HUDEP-2 (cell line): Measurements from ENCODE around the gene RAB11FIP3.
A peak's percentile ranks its signal among the peaks of the same experiment; 100 is the strongest.
"Not testable (repeated sequence)": the region's sequence is repeated elsewhere in the genome, so short reads cannot be mapped to it uniquely, and the experiment has no call there.

ENCODE experiments used
- DNase-seq, 76 experiments: peaks; one replicate each; lab custom pipeline; 2025; ENCODE audit not compliant: unreplicated experiment in 76 of 76; lab: John Stamatoyannopoulos, UW

The RAB11FIP3 gene, protein sequence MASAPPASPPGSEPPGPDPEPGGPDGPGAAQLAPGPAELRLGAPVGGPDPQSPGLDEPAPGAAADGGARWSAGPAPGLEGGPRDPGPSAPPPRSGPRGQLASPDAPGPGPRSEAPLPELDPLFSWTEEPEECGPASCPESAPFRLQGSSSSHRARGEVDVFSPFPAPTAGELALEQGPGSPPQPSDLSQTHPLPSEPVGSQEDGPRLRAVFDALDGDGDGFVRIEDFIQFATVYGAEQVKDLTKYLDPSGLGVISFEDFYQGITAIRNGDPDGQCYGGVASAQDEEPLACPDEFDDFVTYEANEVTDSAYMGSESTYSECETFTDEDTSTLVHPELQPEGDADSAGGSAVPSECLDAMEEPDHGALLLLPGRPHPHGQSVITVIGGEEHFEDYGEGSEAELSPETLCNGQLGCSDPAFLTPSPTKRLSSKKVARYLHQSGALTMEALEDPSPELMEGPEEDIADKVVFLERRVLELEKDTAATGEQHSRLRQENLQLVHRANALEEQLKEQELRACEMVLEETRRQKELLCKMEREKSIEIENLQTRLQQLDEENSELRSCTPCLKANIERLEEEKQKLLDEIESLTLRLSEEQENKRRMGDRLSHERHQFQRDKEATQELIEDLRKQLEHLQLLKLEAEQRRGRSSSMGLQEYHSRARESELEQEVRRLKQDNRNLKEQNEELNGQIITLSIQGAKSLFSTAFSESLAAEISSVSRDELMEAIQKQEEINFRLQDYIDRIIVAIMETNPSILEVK

DNA sequence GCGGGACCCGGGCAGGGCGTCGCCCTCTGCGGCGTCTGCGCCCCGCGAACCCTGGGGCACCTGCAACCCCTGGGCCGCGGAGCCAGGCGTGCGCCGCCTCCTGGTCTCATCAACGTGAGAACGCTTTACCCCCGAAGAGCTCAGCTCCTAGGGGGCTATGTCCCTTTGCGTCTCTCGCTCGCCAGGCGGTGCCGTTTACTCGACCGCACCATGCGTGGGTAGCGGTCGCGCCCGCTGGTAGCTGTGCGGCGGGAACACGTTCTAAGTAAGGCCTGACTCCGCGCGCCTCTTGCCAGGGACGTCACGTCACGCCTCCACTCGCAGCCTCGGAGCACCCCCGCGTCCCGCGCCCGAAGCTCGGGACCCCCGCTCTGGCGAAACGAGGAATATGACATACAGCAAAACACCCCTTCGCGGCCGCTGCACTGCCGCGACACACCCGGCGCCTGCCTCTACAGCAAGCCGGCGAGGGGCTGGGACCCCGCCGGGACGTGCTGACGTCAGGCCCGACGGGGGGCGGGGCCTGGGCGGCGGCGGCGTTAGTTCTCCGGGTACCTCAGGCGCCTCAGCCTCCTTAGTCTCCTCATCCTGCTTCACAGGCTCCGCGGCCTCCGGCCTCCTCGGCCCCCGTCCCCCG lies at the start of gene RAB11FIP3:
TSS of gene RAB11FIP3 (plus strand) at position 568 of the 637 bp plus-strand sequence. CDS start 358 bp downstream, outside the sequence.
- DNase-seq = peak in 69 of 76 experiments; percentile 3 to 88 (median 65)

DNA sequence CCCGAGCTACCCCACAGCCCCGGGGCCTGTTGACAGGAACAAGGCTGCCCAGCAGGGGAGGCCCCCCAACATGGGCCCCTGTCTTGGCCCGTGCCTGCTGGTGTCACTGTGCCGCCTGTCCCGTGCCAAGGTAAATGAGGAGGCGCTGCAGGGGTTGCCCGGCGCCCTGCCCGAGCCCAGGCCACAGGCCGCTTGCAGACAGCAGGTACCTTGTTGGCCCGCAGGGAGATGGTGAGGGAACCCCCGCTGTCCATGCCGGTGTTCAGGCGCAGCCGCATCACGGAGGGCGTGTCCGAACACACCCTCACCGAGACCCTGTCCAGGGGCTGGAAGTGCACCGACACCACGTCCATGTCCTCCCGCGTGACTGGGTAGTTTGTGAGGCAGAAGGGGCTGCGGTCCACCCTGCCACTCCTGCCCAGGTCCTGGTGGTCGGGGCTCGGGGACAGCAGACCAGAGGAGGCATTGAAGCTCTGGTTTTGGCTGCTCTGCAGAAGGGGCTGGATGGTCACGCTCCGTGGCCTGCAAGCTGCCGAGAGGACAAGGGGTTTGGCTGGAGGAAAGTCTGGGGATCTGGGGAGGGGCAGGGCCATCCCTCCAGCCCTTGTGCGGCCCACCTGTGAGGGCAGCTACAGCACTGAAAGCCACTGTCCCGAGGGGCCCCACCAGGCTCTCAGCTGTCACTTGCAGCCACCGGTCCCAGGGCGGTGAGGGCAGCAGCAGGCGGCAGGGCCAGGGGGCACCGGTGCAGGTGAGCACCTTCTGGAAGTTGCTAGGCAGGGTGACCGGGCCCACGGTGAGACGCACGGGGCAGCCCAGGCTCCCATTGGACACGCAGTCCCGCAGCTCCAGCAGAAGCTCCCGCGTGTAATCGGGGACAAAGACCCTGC lies 49.3 kb upstream of the RAB11FIP3 start:
- no peak for DNase-seq

DNA sequence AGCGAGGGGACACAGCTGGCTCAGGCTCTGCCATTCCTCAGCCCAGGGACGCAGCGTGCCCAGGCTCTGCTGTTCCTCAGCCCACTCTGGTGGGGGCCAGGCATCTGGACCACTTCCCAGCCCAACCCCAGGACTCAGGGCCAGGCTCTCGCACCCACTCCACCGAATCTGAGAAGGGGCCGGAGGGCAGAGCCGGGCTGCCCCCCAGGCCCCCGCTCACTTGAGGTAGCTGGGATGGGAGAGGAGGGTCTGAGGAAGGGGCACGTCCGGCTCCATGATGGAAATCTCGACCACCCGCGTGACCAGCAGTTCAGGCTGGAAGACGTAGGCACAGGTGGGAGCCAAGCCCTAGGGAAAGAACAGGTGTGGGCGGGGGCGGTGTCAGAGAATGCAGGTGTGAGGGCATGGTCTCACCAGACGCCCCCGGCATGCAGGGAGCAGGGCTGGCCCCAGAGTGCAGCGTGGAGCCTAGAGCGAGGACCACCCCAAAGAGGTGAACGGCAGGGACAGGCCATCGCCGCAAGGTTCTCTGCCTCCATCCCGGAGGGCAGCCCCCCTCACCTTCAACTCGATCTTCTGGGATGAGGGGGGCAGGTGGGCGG lies 48.5 kb upstream of the RAB11FIP3 start:
- DNase-seq = no peak

DNA sequence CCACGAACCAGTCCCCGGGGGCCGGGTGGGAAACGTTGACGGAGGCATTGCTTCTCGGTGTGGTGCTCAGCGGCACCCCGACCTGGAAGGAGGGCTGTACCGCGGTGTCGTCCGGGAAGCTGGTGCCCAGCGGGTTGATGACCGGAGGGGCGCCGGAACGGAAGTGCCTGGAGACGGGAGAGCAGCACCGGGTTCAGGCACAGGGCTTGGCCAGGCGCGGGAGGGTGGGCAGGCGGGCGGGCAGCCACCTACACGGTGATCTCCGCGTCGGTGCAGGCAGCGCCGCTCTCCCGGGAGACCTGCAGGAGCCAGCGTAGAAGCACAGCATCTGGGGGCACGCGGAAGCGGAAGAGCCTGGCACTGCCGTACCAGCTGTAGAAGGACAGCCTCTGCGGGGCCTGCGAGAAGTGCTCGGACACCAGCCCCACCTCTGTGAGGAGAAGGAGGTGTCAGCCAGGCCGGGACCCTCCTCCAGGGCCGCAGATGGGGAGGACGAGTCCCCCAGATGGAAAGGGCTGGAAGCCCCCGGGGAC lies 48.0 kb upstream of the RAB11FIP3 start:
- DNase-seq = no peak

DNA sequence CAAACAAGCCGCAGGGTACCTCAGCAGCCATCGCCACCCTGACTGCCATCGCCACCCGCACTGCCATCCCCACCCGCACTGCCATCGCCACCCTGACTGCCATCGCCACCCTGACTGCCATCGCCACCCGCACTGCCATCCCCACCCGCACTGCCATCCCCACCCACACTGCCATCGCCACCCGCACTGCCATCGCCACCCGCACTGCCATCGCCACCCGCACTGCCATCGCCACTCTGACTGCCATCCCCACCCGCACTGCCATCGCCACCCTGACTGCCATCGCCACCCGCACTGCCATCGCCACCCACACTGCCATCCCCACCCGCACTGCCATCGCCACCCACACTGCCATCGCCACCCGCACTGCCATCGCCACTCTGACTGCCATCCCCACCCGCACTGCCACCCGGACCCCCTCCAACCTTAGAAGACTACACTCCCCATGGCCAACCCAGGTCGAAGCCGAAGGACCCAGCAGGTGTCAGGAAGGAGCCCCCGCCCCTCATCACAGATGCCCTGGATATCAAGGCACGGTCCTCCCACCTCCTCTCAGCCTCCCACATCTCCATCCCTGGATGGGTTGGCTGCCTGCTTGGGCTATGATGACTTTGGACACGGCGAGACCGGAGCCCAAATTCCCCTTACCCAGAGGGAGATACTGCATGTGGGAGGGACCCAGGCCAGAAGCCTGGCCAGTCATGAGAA lies 47.2 kb upstream of the RAB11FIP3 start:
- not testable (repeated sequence) for DNase-seq

DNA sequence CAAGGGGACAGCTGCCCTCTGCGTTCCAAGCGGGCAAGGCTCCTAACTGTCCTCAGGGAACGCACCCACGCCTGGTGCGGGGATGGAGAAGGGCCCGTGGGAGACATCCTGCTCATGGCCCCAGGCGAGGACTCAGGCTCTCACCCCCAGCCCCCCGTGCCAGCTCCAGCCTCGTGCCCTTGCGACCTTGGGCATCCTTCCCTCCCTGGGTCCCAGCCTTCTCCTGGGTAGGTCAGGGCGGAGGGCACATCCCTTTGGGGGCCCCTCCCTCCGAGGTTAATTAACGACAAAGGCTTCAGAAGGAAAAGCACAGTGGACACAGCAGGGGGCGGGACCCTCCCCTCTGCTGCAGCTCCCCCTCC lies 46.6 kb upstream of the RAB11FIP3 start:
- DNase-seq = no peak

DNA sequence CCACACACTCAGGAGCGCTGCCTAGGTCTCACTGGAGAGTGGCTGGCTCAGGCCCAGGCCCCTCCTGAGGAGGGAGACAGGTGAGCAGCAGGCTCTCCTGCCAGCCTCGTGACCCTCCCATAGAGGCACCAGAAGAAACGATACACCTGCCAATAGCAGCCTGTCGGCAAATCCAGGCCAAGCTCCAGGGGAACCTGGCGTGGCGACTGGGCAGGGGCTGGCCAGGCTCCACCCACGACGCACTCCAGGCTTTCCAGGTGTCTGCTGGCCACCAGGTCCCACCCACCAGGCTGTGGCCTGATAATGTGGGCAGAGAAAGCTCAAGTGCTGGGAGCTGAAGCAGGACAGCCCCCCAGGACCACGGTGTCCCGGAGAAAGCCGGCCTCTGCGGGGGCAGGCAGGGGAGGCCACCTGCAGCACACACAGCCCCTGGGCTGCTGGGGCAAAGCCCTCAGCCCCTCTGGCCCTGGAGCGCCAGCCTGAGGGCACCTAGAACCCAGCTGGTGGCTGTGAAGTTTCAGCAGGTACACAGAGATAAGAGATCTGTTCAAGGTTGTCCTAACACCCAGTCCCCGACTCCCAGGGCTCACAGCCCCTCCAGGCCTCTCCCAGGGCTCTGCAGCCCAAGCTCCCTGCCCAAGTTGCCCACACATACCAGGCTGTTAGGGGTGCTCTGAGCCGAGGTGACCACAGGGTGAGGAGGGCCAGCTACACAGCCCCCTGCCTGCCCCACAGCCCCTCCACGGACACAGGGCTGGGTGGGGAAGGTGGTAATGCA lies 46.1 kb upstream of the RAB11FIP3 start:
- no peak for DNase-seq

DNA sequence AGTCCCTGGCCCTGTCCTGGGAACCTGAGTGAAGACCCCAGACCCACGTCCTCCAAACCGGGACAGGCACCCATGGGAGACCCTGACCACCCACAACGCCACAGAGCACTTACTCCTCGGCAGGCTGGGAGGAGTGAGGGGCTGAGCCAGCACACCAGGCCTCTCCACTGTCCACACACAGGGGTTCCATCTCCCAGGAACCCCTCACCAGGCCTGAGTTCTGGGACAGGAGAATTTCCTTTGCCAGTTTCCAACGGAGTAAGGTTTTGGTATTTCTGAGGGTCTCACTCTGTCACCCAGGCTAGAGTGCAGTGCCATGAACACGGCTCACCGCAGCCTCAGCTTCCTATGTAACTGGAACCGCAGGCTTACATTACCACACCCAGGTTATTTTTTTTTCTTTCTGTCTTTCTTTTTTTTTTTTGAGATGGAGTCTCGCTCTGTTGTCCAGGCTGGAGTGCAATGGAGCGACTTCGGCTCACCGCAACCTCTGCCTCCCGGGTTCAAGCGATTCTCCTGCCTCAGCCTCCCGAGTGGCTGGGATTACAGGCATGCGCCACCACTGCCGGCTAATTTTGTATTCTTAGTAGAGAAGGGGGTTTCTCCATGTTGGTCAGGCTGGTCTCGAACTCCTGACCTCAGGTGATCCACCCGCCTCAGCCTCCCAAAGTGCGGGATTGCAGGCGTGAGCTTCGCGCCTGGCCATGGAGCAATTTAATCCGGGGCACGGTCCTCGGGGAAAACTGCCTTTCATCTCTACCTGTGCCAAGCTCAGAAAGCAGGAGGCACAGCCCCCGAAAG lies 45.3 kb upstream of the RAB11FIP3 start:
- DNase-seq = no peak

DNA sequence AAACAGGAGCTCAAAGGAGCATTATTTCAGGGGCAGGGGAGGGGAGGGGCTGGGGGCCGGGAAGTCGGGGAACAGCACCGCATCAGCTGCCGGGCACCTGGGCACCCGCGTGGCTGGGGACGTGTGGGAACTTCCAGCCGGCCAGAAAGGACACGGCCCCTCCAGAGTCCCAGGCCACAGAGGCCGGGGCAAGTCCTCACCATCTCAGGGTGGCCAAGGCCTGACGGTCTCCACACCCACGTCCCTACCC lies 44.8 kb upstream of the RAB11FIP3 start:
- no peak for DNase-seq

DNA sequence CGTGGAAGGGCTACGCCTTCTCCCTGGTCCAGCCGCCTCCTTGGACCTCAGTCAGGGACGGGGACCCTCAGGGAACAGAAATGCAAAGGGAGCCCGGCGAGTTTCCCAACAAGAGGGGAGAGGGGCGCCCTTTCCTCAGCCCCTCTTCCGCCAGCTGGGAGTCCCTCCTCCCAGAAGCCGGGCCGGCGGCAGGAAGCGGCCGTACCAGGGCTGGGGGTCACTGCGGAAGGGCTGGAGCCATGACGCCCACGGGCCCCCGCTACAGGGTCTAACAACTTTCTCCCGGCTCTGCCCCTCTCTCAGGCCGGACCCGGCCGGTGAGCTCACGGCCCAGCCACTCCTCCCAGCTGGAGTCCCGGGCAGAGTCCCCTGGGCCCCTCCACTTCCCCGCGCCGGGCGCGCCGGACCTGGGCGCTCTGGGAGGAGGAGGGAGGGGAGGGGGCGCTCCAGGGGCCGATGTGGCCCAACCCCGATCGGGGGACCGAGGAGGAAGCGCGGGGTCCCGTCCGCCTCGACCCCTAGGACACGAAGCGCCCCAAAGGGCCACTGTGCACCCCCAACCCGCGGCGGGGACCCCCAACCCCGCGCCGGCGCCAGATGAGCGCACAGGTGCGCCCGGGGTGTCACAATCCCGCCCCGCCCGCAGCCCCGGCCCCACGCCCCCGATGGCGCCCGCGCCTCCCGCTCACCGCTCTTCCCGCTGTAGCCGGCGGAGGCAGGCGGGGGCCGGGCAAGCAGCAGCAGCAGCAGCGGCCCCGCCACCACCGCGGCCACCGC lies 44.2 kb upstream of the RAB11FIP3 start:
- DNase-seq = peak in 2 of 76 experiments; percentile 35 to 50

DNA sequence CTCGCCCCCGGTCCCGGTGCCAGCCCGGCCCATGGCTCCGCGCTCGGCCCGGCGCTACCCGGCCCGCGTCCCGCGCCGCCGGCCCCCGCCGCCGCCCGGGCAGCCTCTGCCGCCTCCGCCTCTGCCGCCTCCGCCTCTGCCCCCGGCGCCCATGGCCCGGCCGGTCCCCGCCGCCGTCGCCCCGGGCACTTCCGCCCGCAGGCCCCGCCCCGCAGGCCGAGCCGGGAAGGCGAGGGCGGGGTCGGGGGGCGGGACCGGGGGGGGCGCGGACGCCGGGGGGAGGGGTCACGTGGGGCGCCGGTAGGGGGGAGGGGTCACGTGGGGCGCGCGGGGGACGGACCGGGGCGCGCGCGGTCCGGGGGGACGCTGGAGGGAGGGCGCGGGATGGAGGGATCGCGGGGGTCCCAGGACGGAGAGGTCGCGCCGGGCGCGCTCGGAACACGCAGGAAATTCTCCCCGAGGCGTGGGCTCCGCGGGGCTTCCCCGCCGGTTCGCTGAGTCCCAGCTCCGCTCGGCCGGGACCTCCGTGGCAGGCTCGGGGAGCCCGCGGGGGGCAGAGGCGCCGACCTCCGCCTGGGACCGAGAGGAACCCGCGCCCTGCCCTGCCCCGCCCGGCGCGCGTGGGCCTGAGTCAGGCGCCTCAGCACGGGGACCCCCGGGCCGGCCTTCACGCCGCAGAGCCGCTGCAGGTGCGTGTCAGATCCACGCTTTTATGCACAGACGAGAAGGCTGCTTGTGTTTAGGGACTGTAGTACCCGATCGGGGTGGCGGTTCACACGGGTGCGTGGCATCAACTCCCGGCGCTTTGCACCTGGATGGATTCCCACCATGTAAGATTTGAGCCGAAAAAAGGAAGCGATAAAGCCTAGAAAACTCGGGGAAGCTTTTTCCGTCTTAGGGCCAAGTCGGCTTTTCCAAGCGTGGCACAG lies 43.4 kb upstream of the RAB11FIP3 start, which contains the start of gene PGAP6:
TSS of gene PGAP6 (minus strand) at position 190 of the 929 bp plus-strand sequence. CDS start at position 33, 157 bp downstream.
- DNase-seq = peak in 51 of 76 experiments; percentile 7 to 72 (median 53)

DNA sequence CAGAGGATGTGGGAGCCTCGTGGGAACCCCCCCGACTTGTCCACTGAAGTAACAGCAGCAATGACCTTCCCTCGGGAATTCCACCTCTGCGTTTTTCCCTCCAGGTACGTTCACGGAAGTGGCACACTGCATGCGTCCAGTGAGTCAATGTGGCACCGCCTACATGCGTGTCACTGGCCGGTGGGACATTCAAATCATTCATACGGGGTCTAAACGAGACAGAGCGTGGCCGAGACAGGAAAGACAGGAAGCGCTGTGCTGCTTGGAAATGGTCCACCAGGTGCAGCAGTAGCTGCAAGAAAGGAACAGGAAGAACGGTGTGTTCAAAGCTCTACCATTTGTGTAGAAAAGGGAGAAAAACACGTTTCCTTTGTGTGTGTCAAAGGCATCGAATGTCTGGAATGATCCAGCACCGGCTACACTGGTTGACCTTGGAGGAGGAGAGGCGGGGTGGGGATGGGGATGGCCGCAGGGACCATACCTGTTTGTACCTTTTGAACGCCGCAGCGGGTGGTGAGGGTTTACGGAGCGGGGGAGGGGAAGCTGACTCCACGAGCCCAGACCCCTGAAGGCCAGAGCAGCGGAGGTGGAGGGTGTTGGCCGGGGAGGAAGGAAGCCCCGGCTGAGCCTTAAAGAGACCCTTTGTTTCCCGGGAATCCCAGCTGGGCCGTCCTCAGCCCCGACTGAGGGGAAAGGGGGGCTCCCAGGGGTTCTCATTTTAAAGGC lies 42.0 kb upstream of the RAB11FIP3 start:
- DNase-seq = no peak

DNA sequence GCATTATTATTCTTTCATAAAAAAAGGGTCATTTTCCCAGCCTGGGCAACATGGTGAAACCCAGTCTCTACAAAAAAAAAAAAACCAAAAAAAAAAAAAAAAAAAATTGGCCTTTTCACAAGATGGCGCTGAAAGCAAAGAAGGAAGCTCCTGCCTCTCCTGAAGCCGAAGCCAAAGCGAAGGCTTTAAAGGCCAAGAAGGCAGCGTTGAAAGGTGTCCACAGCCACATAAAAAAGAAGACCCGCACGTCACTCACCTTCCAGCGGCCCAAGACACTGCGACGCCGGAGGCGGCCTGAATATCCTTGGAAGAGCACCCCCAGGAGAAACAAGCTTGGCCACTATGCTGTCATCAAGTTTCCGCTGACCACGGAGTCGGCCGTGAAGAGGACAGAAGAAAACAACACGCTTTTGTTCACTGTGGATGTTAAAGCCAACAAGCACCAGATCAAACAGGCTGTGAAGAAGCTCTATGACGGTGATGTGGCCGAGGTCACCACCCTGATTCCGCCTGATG lies 38.8 kb upstream of the RAB11FIP3 start:
- DNase-seq = peak in 5 of 76 experiments; percentile 14 to 31 (median 17)

DNA sequence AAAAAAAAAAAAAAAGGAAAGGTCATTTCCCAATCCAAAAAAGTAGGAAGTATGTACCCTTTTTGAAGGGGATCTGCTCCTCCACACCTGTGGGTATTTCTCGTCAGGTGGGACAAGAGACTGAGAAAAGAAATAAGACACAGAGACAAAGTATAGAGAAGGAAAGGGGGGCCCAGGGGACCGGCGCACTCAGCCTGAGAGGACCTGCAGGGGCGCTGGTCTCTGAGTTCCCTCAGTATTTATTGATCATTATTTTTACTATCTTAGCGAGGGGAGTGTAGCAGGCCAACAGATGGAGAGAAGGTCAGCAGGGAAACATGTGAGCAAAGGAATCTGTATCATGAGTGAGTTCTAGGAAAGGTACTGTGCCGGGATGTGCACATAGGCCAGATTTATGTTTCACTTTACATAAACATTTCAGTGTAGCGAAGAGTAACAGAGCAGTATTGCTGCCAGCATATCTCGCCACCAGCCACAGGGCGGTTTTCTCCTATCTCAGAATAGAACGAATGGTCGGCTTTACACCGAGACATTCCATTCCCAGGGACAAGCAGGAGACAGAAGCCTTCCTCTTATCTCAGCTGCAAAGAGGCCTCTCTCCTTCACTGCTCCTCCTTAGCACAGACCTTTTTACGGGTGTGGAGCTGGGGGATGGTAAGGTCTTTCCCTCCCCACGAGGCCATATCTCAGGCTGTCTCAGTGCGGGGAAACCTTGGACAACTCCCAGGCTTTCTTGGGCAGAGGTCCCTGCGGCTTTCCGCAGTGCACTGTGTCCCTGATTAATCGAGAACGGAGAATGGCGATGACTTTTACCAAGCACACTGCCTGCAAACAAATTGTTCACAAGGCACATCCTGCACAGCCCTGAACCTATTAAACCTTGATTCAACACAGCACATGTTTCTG lies 37.4 kb upstream of the RAB11FIP3 start:
- DNase-seq = peak in 71 of 76 experiments; percentile 24 to 86 (median 63)
